Measurements from ENCODE around the gene FBLN1.
"Not testable (repeated sequence)": the region's sequence is repeated elsewhere in the genome, so short reads cannot be mapped to it uniquely, and the experiment has no call there.

Gene FBLN1

DNA sequence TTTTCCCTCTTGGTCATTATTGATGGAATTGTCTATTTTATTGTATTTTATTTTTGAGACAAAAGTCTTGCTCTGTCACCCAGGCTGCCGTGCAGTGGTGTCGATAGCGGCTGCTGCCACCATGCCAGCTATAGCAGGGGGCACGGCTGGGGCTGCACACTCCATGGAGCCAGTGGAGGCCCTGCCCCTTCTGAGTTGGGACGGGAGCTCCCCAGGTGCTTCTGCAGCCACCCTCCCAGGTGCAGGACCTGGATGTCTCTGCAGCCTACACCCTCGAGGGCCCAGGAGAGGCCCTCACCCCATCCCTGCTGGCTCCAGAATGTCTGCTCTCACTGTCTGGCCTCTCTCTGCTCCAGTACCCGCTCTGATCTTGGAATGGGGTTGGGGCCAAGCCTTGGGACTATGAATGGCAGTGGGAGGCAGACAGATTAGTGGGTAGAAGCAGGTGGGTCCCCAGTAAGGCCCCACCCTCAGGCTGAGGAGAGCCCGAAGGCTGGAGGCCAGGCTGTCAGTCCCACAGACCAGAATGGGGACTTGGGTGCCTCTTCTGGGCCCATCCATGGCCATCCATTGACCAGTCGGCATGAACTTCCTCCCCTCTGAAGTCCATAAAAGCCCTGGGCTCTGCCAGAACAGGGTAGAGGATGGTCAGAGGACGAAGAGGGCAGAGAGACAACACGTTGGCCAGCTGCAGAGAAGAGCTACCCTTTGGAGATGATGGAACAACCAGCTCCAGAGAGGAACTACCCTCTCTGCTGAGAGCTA lies 119.3 kb downstream of the FBLN1 start:
- Histone ChIP-seq H3K27me3 (ENCODE audit: insufficient read depth, low read length, poor library complexity, severe bottlenecking) (no peaks in the 10 kb centered on the region), H3K4me1 (ENCODE audit: insufficient read depth, low read length, poor library complexity, severe bottlenecking) (peaks cover 2% of the 10 kb centered on the region), H3F3A (ENCODE audit: low read depth) (no peaks in the 10 kb centered on the region), H3K79me2 (ENCODE audit: insufficient read depth, low read length) (no peaks in the 10 kb centered on the region), H3K4me3 (ENCODE audit: low read length, poor library complexity, severe bottlenecking) (no peak overlapping the region), H3K9ac (ENCODE audit: low read depth, low read length, poor library complexity, severe bottlenecking) (no peak overlapping the region), H3K36me3 (ENCODE audit: insufficient read depth, low read length) (no peaks in the 10 kb centered on the region), H3K9me2 (replicated peaks; ENCODE audit: low read depth, low read length) (no peaks in the 10 kb centered on the region), H2AFZ (ENCODE audit: low read length) (no peak overlapping the region), H3K4me2 (ENCODE audit: low read depth, low read length, poor library complexity, severe bottlenecking) (no peak overlapping the region), H3K9me3 (ENCODE audit: insufficient read depth, low read depth, low read length) (peaks cover 7% of the 10 kb centered on the region; the same call in 1 of the 2 replicates), H4K20me1 (ENCODE audit: insufficient read depth, low read length, poor library complexity, severe bottlenecking) (no peaks in the 10 kb centered on the region)
- no peak for TF ChIP-seq CTCF (conservative IDR thresholded peaks at IDR 0.05; ENCODE audit: low read length)
- TF ChIP-seq EZH2phosphoT487 (IDR thresholded peaks at IDR 0.05; ENCODE audit: borderline replicate concordance), result no peak

DNA sequence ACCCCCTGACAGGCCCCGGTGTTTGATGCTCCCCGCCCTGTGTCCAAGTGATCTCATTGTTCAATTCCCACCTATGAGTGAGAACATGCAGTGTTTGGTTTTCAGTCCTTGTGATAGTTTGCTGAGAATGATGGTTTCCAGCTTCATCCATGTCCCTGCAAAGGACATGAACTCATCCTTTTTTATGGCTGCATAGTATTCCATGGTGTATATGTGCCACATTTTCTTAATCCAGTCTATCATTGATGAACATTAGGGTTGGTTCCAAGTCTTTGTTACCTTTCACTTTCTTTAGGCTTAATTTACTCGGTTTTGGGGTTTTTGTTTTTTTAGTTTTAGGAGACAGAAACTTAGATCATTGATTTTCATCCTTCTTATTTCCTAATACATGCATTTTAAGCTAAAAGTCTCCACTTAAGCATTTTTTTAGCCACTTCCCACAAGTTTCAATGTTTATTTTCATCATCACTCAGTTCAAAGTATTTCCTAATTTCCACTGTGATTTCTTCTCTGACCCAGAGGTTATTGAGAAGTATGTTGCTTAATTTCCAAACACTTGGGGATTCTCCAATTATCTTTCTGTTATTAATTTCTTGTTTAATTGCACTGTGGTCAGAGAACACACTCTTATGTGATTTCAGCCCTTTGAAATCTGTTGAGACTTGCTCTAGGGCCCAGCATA lies 120.9 kb downstream of the FBLN1 start:
- not testable (repeated sequence) for H3K79me2 ChIP-seq (ENCODE audit: insufficient read depth, low read length); H3K4me1 ChIP-seq (ENCODE audit: insufficient read depth, low read length, poor library complexity, severe bottlenecking); H3K27me3 ChIP-seq (ENCODE audit: insufficient read depth, low read length, poor library complexity, severe bottlenecking); H3K4me3 ChIP-seq (ENCODE audit: low read length, poor library complexity, severe bottlenecking); H2AFZ ChIP-seq (ENCODE audit: low read length); H3K9ac ChIP-seq (ENCODE audit: low read depth, low read length, poor library complexity, severe bottlenecking); H3K4me2 ChIP-seq (ENCODE audit: low read depth, low read length, poor library complexity, severe bottlenecking); H3F3A ChIP-seq (ENCODE audit: low read depth); H3K9me2 ChIP-seq (replicated peaks; ENCODE audit: low read depth, low read length); H3K36me3 ChIP-seq (ENCODE audit: insufficient read depth, low read length); H4K20me1 ChIP-seq (ENCODE audit: insufficient read depth, low read length, poor library complexity, severe bottlenecking); H3K9me3 ChIP-seq (ENCODE audit: insufficient read depth, low read depth, low read length)

DNA sequence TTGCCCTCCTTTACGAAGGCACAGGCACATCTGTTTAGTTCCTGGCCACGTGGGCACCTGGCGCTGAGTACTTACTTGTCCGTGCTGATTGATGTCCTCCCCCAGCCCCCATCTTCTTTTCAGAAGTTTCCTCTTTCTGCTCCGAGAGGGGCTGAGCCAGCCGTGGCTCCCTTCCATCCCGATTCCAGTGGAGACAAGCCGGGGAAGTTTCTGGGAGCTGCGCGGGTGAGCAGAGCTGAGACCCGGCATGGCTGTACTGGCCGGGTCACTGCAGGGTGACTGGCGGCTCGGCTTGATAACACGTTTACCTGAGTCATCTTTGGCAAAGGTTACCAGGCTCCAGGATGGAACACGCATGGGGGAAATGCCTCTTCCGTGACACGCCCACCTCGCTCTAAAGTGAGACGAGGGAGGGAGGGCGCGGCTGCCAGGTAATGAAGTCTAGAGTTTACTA lies 123.5 kb downstream of the FBLN1 start:
- Histone ChIP-seq H3K4me1 (ENCODE audit: insufficient read depth, low read length, poor library complexity, severe bottlenecking) (peaks cover 19% of the 10 kb centered on the region), H3K9me3 (ENCODE audit: insufficient read depth, low read depth, low read length) (no peaks in the 10 kb centered on the region), H3K36me3 (ENCODE audit: insufficient read depth, low read length) (no peaks in the 10 kb centered on the region), H3K4me2 (ENCODE audit: low read depth, low read length, poor library complexity, severe bottlenecking) (no peak overlapping the region), H3K9me2 (replicated peaks; ENCODE audit: low read depth, low read length) (no peaks in the 10 kb centered on the region), H3K4me3 (ENCODE audit: low read length, poor library complexity, severe bottlenecking) (no peak overlapping the region), H3F3A (ENCODE audit: low read depth) (no peaks in the 10 kb centered on the region), H4K20me1 (ENCODE audit: insufficient read depth, low read length, poor library complexity, severe bottlenecking) (no peaks in the 10 kb centered on the region), H3K9ac (ENCODE audit: low read depth, low read length, poor library complexity, severe bottlenecking) (no peak overlapping the region), H2AFZ (ENCODE audit: low read length) (no peak overlapping the region), H3K27me3 (ENCODE audit: insufficient read depth, low read length, poor library complexity, severe bottlenecking) (no peaks in the 10 kb centered on the region), H3K79me2 (ENCODE audit: insufficient read depth, low read length) (no peaks in the 10 kb centered on the region)
- TF ChIP-seq EZH2phosphoT487 (IDR thresholded peaks at IDR 0.05; ENCODE audit: borderline replicate concordance) (no peak), CTCF (conservative IDR thresholded peaks at IDR 0.05; ENCODE audit: low read length) (no peak)
